HepG2 (cell line): Measurements from ENCODE around the gene ACSL4. TPM values are rescaled to one million over a fixed set of nuclear protein-coding genes. Genes with fewer than 3 reads are reported as not detected.
"Not testable (repeated sequence)": the region's sequence is repeated elsewhere in the genome, so short reads cannot be mapped to it uniquely, and the experiment has no call there.

ENCODE experiments used
- ATAC-seq: fragments of 200-7000 bp; cut with Tn5 transposase; 3 replicates; pipeline ENCODE4 v1.9.1; 2020; ENCODE audit warnings: mild to moderate bottlenecking, moderate library complexity
- BruUV-seq: library from RNA; stranded (reverse); fragments of 400-500 nt; replicated peaks from 2 replicates; lab custom pipeline; 2021; lab: Mats Ljungman, UMichigan
- CTCF ChIA-PET: fragments of 300-600 bp; formaldehyde crosslinking; extraction: SDS; loops from one replicate; lab custom pipeline; 2021; ENCODE audit warnings: low total read pairs, inconsistent platforms, low intra/inter-chr PET ratio; lab: Yijun Ruan, JAX
- POLR2A ChIA-PET: fragments of 350-600 bp; sonication (Branson Sonifier 250); formaldehyde crosslinking; loops from one replicate; lab custom pipeline; 2020; ENCODE audit warnings: antibody characterized with exemption, inconsistent platforms; lab: Yijun Ruan, JAX
- DNase-seq: peaks from one replicate; pipeline ENCODE4 v3.0.0-alpha.2; 2015; ENCODE audit warnings: low spot score
- FAIRE-seq: peaks from 3 replicates; lab custom pipeline; 2011; peaks lifted over from hg19 to GRCh38; lab: Jason Lieb, UNC
- H2AFZ ChIP-seq: one replicate; pipeline ENCODE4 v1.6.1; 2011; ENCODE audit warnings: low read length, inconsistent platforms
- H3K27ac ChIP-seq: fragments of 300-600 bp; 3 replicates; pipeline ENCODE4 v1.8.0; 2011; ENCODE audit warnings: mixed run types, mild to moderate bottlenecking, mixed read lengths, low read length, inconsistent platforms; ENCODE audit not compliant: insufficient read depth; ENCODE audit errors: extremely low read length
- H3K27me3 ChIP-seq, 2 experiments: fragments of 200-600 bp in 1 of 2; 2 replicates in 1 of 2; 3 replicates in 1 of 2; pipeline versions ENCODE4 v1.6.0 to v1.8.0; 2011; ENCODE audit warnings: low read length in 2 of 2, mild to moderate bottlenecking in 2 of 2, moderate library complexity in 2 of 2, inconsistent platforms in 1 of 2; ENCODE audit not compliant: insufficient read depth in 2 of 2, control insufficient read depth in 1 of 2
- H3K36me3 ChIP-seq, 2 experiments: fragments of 200-600 bp in 1 of 2; replicated peaks in 1 of 2; 2 replicates in 1 of 2; 3 replicates in 1 of 2; pipeline versions ENCODE4 v1.5.1 to v1.8.0; 2011; ENCODE audit warnings: low read length in 2 of 2, inconsistent platforms in 1 of 2; ENCODE audit not compliant: insufficient read depth in 2 of 2, control insufficient read depth in 1 of 2
- H3K4me1 ChIP-seq: 2 replicates; pipeline ENCODE4 v1.5.1; 2012; ENCODE audit warnings: low read length, inconsistent platforms; ENCODE audit not compliant: insufficient read depth
- H3K4me2 ChIP-seq: 2 replicates; pipeline ENCODE4 v1.6.0; 2011; ENCODE audit warnings: low read depth, low read length, inconsistent platforms
- H3K4me3 ChIP-seq, 3 experiments: fragments of 200-600 bp in 1 of 3; sonication (generic), shearing (Covaris generic) in 1 of 3; replicated peaks in 1 of 3; 2 replicates each; pipeline ENCODE4 v1.5.1; 2011 to 2016; ENCODE audit warnings: low read length in 3 of 3, inconsistent platforms in 2 of 3, low read depth in 2 of 3, mild to moderate bottlenecking in 2 of 3, control low read depth in 1 of 3, mixed read lengths in 1 of 3; ENCODE audit not compliant: insufficient read depth in 1 of 3
- H3K79me2 ChIP-seq: one replicate; pipeline ENCODE4 v1.6.1; 2011; ENCODE audit warnings: low read length, inconsistent platforms; ENCODE audit not compliant: insufficient read depth
- H3K9ac ChIP-seq: 2 replicates; pipeline ENCODE4 v1.6.0; 2011; ENCODE audit warnings: mild to moderate bottlenecking, low read depth, low read length, inconsistent platforms; ENCODE audit not compliant: insufficient read depth
- H3K9me3 ChIP-seq: 2 replicates; pipeline ENCODE4 v1.5.1; 2012; ENCODE audit warnings: mild to moderate bottlenecking, low read length
- H4K20me1 ChIP-seq: 2 replicates; pipeline ENCODE4 v1.6.0; 2011; ENCODE audit warnings: inconsistent platforms, mild to moderate bottlenecking, low read length, moderate library complexity; ENCODE audit not compliant: insufficient read depth
- FOXA3 ChIP-seq: IDR thresholded peaks from 2 replicates; pipeline ENCODE4 v1.6.1; 2016; ENCODE audit warnings: missing genetic modification reagents, missing compliant biosample characterization
- RBM22 ChIP-seq: fragments of 200-400 bp; formaldehyde crosslinking; optimal IDR thresholded peaks from 2 replicates; pipeline ENCODE3; 2017; ENCODE audit warnings: mild to moderate bottlenecking, low read length, moderate library complexity
- SMAD9 ChIP-seq: sonication (generic); formaldehyde crosslinking; IDR thresholded peaks from 2 replicates; pipeline ENCODE4 v1.5.1; 2020; ENCODE audit warnings: mild to moderate bottlenecking, missing genetic modification reagents
- WGBS: methylation state at CpG from one replicate; pipeline ENCODE4 v1.1.6; 2017; ENCODE audit warnings: low lambda C conversion rate; 5-methylcytosine and 5-hydroxymethylcytosine counted together
- in situ Hi-C: cut with HindIII; loops from 2 replicates; pipeline ENCODE4 v1.10.0; 2017; ENCODE audit warnings: low pct_unique_long_range_greater_than_20kb; ENCODE audit not compliant: extremely low pct_ligation_motif_present
- intact Hi-C: fragments of 100-400 bp; cut with micrococcal nuclease; formaldehyde crosslinking; loops from one replicate; pipeline ENCODE4 v1.10.0; 2022; ENCODE audit not compliant: unreplicated experiment
- polyA plus RNA-seq, 8 experiments: library from polyadenylated mRNA; depleted of rRNA in 3 of 8; stranded (reverse) in 7 of 8; unstranded in 1 of 8; fragments of >200 nt; fragmentation: Illumina TruSeq in 4 of 8; extraction: Trizol in 4 of 8; gene quantifications; 2 replicates each; pipeline versions ENCODE4 v1.2.1 to v1.2.3, GENCODE V29; 2011 to 2016; ENCODE audit warnings: low read depth in 4 of 8, missing spikeins in 1 of 8, mixed read lengths in 1 of 8; ENCODE audit not compliant: insufficient read depth in 1 of 8
- total RNA-seq, 5 experiments: library from RNA; depleted of rRNA; stranded (reverse); fragments of >200 nt; fragmentation: Illumina TruSeq; extraction: Trizol; gene quantifications; 2 replicates each; pipeline ENCODE4 v1.2.3, GENCODE V29; 2016; ENCODE audit warnings: low read depth in 1 of 5
- TF ChIP-seq, protein P1 (sequence below): sonication (generic); formaldehyde crosslinking; IDR thresholded peaks from 2 replicates; pipeline ENCODE4 v1.4.0; 2020; ENCODE audit warnings: missing genetic modification reagents
- TF ChIP-seq, protein P2 (sequence below): fragments of 450-650 bp; IDR thresholded peaks from 2 replicates; pipeline ENCODE4 v1.6.1; 2017; ENCODE audit warnings: mild to moderate bottlenecking
- TF ChIP-seq, protein P3 (sequence below): sonication (generic); formaldehyde crosslinking; IDR thresholded peaks from 2 replicates; pipeline ENCODE4 v1.4.0; 2020; ENCODE audit warnings: mild to moderate bottlenecking, missing genetic modification reagents

The ACSL4 gene
- total and polyA plus RNA-seq, 2 of the 13 experiments (the other 11 are each of a cell fraction or from before 2014, with no cell fraction given), result 207 to 316 TPM

DNA sequence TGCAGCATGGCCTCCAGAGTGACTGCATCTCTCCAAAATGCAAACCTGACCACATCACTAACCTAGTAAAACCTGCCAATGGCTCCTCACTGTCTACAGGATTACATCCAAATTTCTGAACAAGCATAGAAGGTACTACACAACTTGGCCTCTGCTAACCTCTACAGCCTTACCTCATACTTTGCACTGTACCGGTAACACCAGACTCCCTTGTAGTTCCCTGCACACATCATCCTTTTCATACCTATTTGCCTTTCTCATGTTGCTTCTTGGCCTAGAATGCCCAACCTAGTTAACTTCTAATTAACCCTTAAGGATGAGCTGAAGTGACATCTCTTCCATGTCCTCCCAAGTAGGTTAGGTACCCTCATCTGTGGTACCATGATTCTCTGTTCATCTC is 74.7 kb downstream of the ACSL4 start:
- Histone ChIP-seq H3K9me3 (no peaks in the 10 kb centered on the region), H3K27ac (no peak overlapping the region), H4K20me1 (peaks cover 56% of the 10 kb centered on the region), H3K9ac (no peak overlapping the region), H3K4me2 (no peak overlapping the region), H2AFZ (no peak overlapping the region), H3K36me3 (peaks cover 11 to 58% of the 10 kb centered on the region in 2 experiments), H3K79me2 (peaks cover 43% of the 10 kb centered on the region), H3K27me3 (no peaks in the 10 kb centered on the region), H3K4me3 (no peak overlapping the region), H3K4me1 (no peaks in the 10 kb centered on the region)
- POLR2A ChIA-PET, result no interaction called here
- FAIRE-seq (no peak), ATAC-seq (peak; percentile 44), DNase-seq (no peak)
- in situ Hi-C loops, result no loop called here
- no TSS peak for BruUV-seq
- 100% methylated on average over 1 of the region's 1 CpG for WGBS
- CTCF ChIA-PET, result no interaction called here
- intact Hi-C loops, result no loop called here
- TF ChIP-seq RBM22 (peak; percentile 96), SMAD9 (CRISPR knock-in tag) (no peak), FOXA3 (CRISPR knock-in tag) (no peak)
- TF ChIP-seq, protein P1, sequence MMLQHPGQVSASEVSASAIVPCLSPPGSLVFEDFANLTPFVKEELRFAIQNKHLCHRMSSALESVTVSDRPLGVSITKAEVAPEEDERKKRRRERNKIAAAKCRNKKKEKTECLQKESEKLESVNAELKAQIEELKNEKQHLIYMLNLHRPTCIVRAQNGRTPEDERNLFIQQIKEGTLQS (CRISPR knock-in tag), result no peak
- TF ChIP-seq, protein P2, sequence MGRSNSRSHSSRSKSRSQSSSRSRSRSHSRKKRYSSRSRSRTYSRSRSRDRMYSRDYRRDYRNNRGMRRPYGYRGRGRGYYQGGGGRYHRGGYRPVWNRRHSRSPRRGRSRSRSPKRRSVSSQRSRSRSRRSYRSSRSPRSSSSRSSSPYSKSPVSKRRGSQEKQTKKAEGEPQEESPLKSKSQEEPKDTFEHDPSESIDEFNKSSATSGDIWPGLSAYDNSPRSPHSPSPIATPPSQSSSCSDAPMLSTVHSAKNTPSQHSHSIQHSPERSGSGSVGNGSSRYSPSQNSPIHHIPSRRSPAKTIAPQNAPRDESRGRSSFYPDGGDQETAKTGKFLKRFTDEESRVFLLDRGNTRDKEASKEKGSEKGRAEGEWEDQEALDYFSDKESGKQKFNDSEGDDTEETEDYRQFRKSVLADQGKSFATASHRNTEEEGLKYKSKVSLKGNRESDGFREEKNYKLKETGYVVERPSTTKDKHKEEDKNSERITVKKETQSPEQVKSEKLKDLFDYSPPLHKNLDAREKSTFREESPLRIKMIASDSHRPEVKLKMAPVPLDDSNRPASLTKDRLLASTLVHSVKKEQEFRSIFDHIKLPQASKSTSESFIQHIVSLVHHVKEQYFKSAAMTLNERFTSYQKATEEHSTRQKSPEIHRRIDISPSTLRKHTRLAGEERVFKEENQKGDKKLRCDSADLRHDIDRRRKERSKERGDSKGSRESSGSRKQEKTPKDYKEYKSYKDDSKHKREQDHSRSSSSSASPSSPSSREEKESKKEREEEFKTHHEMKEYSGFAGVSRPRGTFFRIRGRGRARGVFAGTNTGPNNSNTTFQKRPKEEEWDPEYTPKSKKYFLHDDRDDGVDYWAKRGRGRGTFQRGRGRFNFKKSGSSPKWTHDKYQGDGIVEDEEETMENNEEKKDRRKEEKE, result no peak
- TF ChIP-seq, protein P3, sequence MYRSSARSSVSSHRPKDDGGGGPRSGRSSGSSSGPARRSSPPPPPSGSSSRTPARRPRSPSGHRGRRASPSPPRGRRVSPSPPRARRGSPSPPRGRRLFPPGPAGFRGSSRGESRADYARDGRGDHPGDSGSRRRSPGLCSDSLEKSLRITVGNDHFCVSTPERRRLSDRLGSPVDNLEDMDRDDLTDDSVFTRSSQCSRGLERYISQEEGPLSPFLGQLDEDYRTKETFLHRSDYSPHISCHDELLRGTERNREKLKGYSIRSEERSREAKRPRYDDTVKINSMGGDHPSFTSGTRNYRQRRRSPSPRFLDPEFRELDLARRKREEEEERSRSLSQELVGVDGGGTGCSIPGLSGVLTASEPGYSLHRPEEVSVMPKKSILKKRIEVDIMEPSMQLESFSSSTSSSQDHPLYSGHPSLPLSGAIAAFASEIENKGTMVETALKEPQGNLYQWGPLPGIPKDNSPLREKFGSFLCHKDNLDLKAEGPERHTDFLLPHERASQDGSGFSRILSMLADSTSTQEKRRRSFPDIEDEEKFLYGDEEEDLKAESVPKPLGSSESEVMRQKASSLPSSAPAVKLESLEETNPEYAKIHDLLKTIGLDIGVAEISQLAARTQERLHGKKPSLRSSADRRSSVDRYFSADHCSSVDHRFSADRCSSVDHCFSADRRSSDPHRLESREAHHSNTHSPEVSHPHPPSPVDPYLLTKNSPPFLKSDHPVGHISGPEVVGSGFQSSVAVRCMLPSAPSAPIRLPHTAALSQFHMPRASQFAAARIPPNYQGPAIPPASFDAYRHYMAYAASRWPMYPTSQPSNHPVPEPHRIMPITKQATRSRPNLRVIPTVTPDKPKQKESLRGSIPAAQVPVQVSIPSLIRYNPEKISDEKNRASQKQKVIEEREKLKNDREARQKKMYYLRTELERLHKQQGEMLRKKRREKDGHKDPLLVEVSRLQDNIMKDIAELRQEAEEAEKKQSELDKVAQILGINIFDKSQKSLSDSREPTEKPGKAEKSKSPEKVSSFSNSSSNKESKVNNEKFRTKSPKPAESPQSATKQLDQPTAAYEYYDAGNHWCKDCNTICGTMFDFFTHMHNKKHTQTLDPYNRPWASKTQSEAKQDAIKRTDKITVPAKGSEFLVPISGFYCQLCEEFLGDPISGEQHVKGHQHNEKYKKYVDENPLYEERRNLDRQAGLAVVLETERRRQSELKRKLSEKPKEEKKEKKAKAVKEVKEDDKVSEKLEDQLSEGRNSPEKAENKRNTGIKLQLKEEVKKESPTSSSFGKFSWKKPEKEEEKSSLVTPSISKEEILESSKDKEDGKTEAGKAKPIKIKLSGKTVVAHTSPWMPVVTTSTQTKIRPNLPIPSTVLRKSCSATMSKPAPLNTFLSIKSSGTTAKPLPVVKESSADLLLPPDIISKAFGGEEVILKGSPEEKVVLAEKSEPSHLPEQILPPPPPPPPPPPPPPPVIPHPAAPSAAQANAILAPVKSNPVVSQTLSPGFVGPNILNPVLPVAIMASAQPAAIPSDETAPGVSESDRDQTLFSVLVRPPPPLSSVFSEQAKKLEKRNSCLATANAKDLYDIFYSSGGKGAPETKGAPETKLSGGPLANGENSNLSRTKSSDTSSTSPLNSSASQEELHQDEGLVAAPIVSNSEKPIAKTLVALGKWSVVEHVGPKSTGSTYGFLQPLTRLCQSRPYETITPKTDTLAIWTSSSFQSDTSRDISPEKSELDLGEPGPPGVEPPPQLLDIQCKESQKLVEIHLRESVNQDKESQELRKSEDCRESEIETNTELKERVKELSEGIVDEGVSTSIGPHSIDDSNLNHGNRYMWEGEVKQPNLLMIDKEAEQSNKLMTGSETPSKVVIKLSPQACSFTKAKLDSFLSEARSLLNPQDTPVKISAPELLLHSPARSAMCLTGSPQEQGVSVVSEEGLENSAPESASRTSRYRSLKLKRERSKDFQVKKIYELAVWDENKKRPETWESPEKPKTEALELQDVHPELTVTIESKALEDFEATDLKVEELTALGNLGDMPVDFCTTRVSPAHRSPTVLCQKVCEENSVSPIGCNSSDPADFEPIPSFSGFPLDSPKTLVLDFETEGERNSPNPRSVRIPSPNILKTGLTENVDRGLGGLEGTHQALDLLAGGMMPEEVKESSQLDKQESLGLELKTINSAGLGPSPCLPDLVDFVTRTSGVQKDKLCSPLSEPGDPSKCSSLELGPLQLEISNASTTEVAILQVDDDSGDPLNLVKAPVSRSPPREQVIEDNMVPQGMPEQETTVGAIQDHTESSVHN (CRISPR knock-in tag), result no peak

DNA sequence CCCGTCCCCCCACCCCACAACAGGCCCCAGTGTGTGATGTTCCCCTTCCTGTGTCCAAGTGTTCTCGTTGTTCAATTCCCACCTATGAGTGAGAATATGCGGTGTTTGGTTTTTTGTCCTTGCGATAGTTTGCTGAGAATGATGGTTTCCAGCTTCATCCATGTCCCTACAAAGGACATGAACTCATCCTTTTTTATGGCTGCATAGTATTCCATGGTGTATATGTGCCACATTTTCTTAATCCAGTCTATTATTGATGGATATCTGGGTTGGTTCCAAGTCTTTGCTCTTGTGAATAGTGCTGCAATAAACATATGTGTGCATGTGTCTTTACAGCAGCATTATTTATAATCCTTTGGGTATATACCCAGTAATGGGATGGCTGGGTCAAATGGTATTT is 75.7 kb downstream of the ACSL4 start:
- H3K4me2 ChIP-seq, H3K4me3 ChIP-seq, H2AFZ ChIP-seq, in situ Hi-C loops, CTCF ChIA-PET, H3K9ac ChIP-seq, intact Hi-C loops, ATAC-seq, H3K27ac ChIP-seq, H3K9me3 ChIP-seq, FAIRE-seq, H3K27me3 ChIP-seq, H3K4me1 ChIP-seq, POLR2A ChIA-PET, DNase-seq, BruUV-seq: not testable (repeated sequence)
- Histone ChIP-seq H3K36me3 (peaks cover 9 to 47% of the 10 kb centered on the region in 2 experiments), H4K20me1 (peaks cover 54% of the 10 kb centered on the region), H3K79me2 (peaks cover 47% of the 10 kb centered on the region)
- WGBS, result 100% methylated on average over 3 of the region's 4 CpGs
